DND-41 (cell line): ENCODE results near the gene ITGAE.

Source experiments
- ATAC-seq: fragments of 200-7000 bp; cut with Tn5 transposase; 3 replicates; pipeline ENCODE4 v1.9.1; 2021; ENCODE audit warnings: low read depth; ENCODE audit not compliant: insufficient read depth
- DNase-seq: peaks from one replicate; pipeline ENCODE4 v3.0.0-alpha.2; 2020
- H2AFZ ChIP-seq: 2 replicates; pipeline ENCODE4 v1.6.0; 2012; ENCODE audit warnings: low read depth, low read length
- H3K27ac ChIP-seq: 2 replicates; pipeline ENCODE4 v1.5.1; 2012; ENCODE audit warnings: low read length, inconsistent platforms
- H3K27me3 ChIP-seq: fragments of 200-600 bp; sonication (generic); 2 replicates; pipeline ENCODE4 v1.6.0; 2012; ENCODE audit warnings: low read length, mild to moderate bottlenecking, inconsistent platforms; ENCODE audit not compliant: insufficient read depth, poor library complexity
- H3K36me3 ChIP-seq: 2 replicates; pipeline ENCODE4 v1.5.1; 2012; ENCODE audit warnings: low read length, inconsistent platforms; ENCODE audit not compliant: insufficient read depth
- H3K4me1 ChIP-seq: 2 replicates; pipeline ENCODE4 v1.5.1; 2012; ENCODE audit warnings: mild to moderate bottlenecking, low read length; ENCODE audit not compliant: insufficient read depth
- H3K4me2 ChIP-seq: 2 replicates; pipeline ENCODE4 v1.6.0; 2012; ENCODE audit warnings: mild to moderate bottlenecking, moderate library complexity, low read length, inconsistent platforms; ENCODE audit not compliant: insufficient read depth
- H3K4me3 ChIP-seq, 2 experiments: fragments of 200-600 bp in 1 of 2; shearing (Covaris generic) in 1 of 2; 2 replicates each; pipeline ENCODE4 v1.5.1; 2012 to 2016; ENCODE audit warnings: inconsistent platforms in 2 of 2, low read length in 2 of 2, mild to moderate bottlenecking in 2 of 2, low read depth in 1 of 2, moderate library complexity in 1 of 2
- H3K79me2 ChIP-seq: 2 replicates; pipeline ENCODE4 v1.6.0; 2012; ENCODE audit warnings: low read length, inconsistent platforms; ENCODE audit not compliant: insufficient read depth
- H3K9ac ChIP-seq: 2 replicates; pipeline ENCODE4 v1.6.0; 2012; ENCODE audit warnings: low read depth, mild to moderate bottlenecking, inconsistent platforms, low read length, moderate library complexity
- H3K9me3 ChIP-seq: 2 replicates; pipeline ENCODE4 v1.5.1; 2012; ENCODE audit warnings: low read length, moderate library complexity, mild to moderate bottlenecking, inconsistent platforms; ENCODE audit not compliant: insufficient read depth, severe bottlenecking
- H4K20me1 ChIP-seq: 2 replicates; pipeline ENCODE4 v1.6.0; 2012; ENCODE audit warnings: low read length; ENCODE audit not compliant: insufficient read depth
- CTCF ChIP-seq: IDR thresholded peaks from 2 replicates; pipeline ENCODE4 v1.5.1; 2012; ENCODE audit warnings: borderline replicate concordance, low read length, moderate library complexity, mild to moderate bottlenecking; ENCODE audit not compliant: poor library complexity, severe bottlenecking; ENCODE audit errors: extremely low read depth
- EZH2 ChIP-seq: IDR thresholded peaks from 3 replicates; pipeline ENCODE4 v1.6.1; 2012; ENCODE audit warnings: borderline replicate concordance, low read depth, mild to moderate bottlenecking, moderate library complexity, low read length, inconsistent platforms; ENCODE audit not compliant: severe bottlenecking

ITGAE gene

GRCh38 chr17:3773511-3773910, 27.5 kb downstream of the ITGAE start:
- Histone ChIP-seq H3K36me3 (no peaks in the 10 kb centered on the region), H3K9me3 (no peaks in the 10 kb centered on the region), H3K4me1 (peaks cover 45% of the 10 kb centered on the region), H3K9ac (no peak overlapping the region), H3K4me3 (no peak overlapping the region), H3K4me2 (no peak overlapping the region), H3K27me3 (no peaks in the 10 kb centered on the region), H3K27ac (no peak overlapping the region; the same call in 1 of the 2 replicates), H2AFZ (no peak overlapping the region), H4K20me1 (no peaks in the 10 kb centered on the region), H3K79me2 (no peaks in the 10 kb centered on the region)
- DNase-seq (no peak), ATAC-seq (no peak)
- TF ChIP-seq EZH2 (no peak), CTCF (no peak)

GRCh38 chr17:3772764-3773163, 28.2 kb downstream of the ITGAE start:
- TF ChIP-seq CTCF: peak; percentile 9
- no peak for TF ChIP-seq EZH2
- Histone ChIP-seq H4K20me1 (no peaks in the 10 kb centered on the region), H3K4me1 (peaks cover 52% of the 10 kb centered on the region), H3K36me3 (no peaks in the 10 kb centered on the region), H3K79me2 (no peaks in the 10 kb centered on the region), H3K9ac (no peak overlapping the region), H3K27me3 (no peaks in the 10 kb centered on the region), H3K4me3 (no peak overlapping the region), H2AFZ (no peak overlapping the region), H3K9me3 (no peaks in the 10 kb centered on the region), H3K27ac (peak overlapping the region; percentile 73), H3K4me2 (no peak overlapping the region)
- ATAC-seq (no peak), DNase-seq (no peak)

- Histone ChIP-seq H3K27me3 (no peaks in the 10 kb centered on the region), H3K9me3 (no peaks in the 10 kb centered on the region), H3K4me2 (peak overlapping the region; percentile 49), H3K79me2 (no peaks in the 10 kb centered on the region), H3K27ac (peak overlapping the region; percentile 84), H4K20me1 (no peaks in the 10 kb centered on the region), H3K9ac (peak overlapping the region; percentile 43), H2AFZ (peak overlapping the region; percentile 57; the same call in 1 of the 2 replicates), H3K36me3 (no peaks in the 10 kb centered on the region), H3K4me3 (peak overlapping the region in 1 of 2 experiments; percentile 29; a peak in 1 of 4 replicates), H3K4me1 (peaks cover 68% of the 10 kb centered on the region)
- TF ChIP-seq EZH2 (no peak), CTCF (no peak)
- DNase-seq: peak; percentile 87
- ATAC-seq: peak; percentile 65
These were observed 29.8 kb downstream of the ITGAE start for GRCh38 chr17:3771140-3771539.
